ENCODE results near the gene GDF10.

Gene GDF10

GRCh38 chr10:47311932-47312662 is 12.1 kb downstream of the GDF10 start:
- H3K4me1 ChIP-seq: no peaks in the 10 kb centered on the region
- no peaks in the 10 kb centered on the region for H3K36me3 ChIP-seq
- peak; percentile 87 for TF ChIP-seq CTCF (IDR thresholded peaks at IDR 0.05; ENCODE audit: low read depth, low read length)
- peak; percentile 87 for DNase-seq
- no peaks in the 10 kb centered on the region for H3K27me3 ChIP-seq
- no peaks in the 10 kb centered on the region for H3K9me3 ChIP-seq
- no peak overlapping the region for H3K4me3 ChIP-seq (ENCODE audit: low read depth, low read length)

GRCh38 chr10:47312663-47312995 is 12.6 kb downstream of the GDF10 start:
- Histone ChIP-seq H3K27me3 (no peaks in the 10 kb centered on the region), H3K9me3 (no peaks in the 10 kb centered on the region), H3K4me3 (ENCODE audit: low read depth, low read length) (no peak overlapping the region), H3K4me1 (no peaks in the 10 kb centered on the region), H3K36me3 (no peaks in the 10 kb centered on the region)
- TF ChIP-seq CTCF (IDR thresholded peaks at IDR 0.05; ENCODE audit: low read depth, low read length): no peak
- no peak for DNase-seq

- TF ChIP-seq CTCF (IDR thresholded peaks at IDR 0.05; ENCODE audit: low read depth, low read length): no peak
- no peak for DNase-seq
- H3K4me1 ChIP-seq: no peaks in the 10 kb centered on the region
- no peaks in the 10 kb centered on the region for H3K36me3 ChIP-seq
- H3K9me3 ChIP-seq: no peaks in the 10 kb centered on the region
- H3K27me3 ChIP-seq: no peaks in the 10 kb centered on the region
- no peak overlapping the region for H3K4me3 ChIP-seq (ENCODE audit: low read depth, low read length)
Observed at GRCh38 chr10:47314416-47314970, 14.5 kb downstream of the GDF10 start.

GRCh38 chr10:47315421-47315820 is 15.4 kb downstream of the GDF10 start:
- no peak for TF ChIP-seq CTCF (IDR thresholded peaks at IDR 0.05; ENCODE audit: low read depth, low read length)
- Histone ChIP-seq H3K4me1 (no peaks in the 10 kb centered on the region), H3K4me3 (ENCODE audit: low read depth, low read length) (no peak overlapping the region), H3K9me3 (no peaks in the 10 kb centered on the region), H3K27me3 (no peaks in the 10 kb centered on the region), H3K36me3 (no peaks in the 10 kb centered on the region)
- no peak for DNase-seq

GRCh38 chr10:47316131-47316530 is 16.1 kb downstream of the GDF10 start:
- Histone ChIP-seq H3K36me3 (no peaks in the 10 kb centered on the region), H3K27me3 (no peaks in the 10 kb centered on the region), H3K4me1 (no peaks in the 10 kb centered on the region), H3K4me3 (ENCODE audit: low read depth, low read length) (no peak overlapping the region), H3K9me3 (no peaks in the 10 kb centered on the region)
- TF ChIP-seq CTCF (IDR thresholded peaks at IDR 0.05; ENCODE audit: low read depth, low read length): no peak
- no peak for DNase-seq

GRCh38 chr10:47317251-47317650 is 17.3 kb downstream of the GDF10 start:
- Histone ChIP-seq H3K36me3 (no peaks in the 10 kb centered on the region), H3K4me1 (no peaks in the 10 kb centered on the region), H3K9me3 (no peaks in the 10 kb centered on the region), H3K4me3 (ENCODE audit: low read depth, low read length) (no peak overlapping the region), H3K27me3 (no peaks in the 10 kb centered on the region)
- no peak for TF ChIP-seq CTCF (IDR thresholded peaks at IDR 0.05; ENCODE audit: low read depth, low read length)
- DNase-seq: no peak
